Esophagus squamous epithelium (tissue), 5 donors: ENCODE results near the gene OR6V1. TPM values are rescaled to one million over a fixed set of nuclear protein-coding genes. Genes with fewer than 3 reads are reported as not detected.

ENCODE experiments used
- DNase-seq: peaks from one replicate; lab custom pipeline; 2025; lab: John Stamatoyannopoulos, UW
- H3K27ac ChIP-seq, 4 donors: fragments of 200-600 bp; sonication (generic); one replicate each; pipeline ENCODE4 v1.5.1; 2016 to 2019; ENCODE audit warnings: mild to moderate bottlenecking in 1 of 4
- H3K27me3 ChIP-seq, 4 donors: fragments of 200-600 bp; sonication (generic); 1 replicate in 3 of 4; 2 replicates in 1 of 4; pipeline versions ENCODE4 v1.5.1 to v1.6.0; 2017 to 2021; ENCODE audit warnings: antibody characterized with exemption in 1 of 4
- H3K36me3 ChIP-seq, 3 donors: fragments of 200-600 bp; sonication (generic); one replicate each; pipeline ENCODE4 v1.5.1; 2016 to 2019
- H3K4me1 ChIP-seq, 3 donors: fragments of 200-600 bp; sonication (generic); one replicate each; pipeline ENCODE4 v1.5.1; 2017 to 2019
- H3K4me3 ChIP-seq, 4 donors: fragments of 200-600 bp; sonication (generic); 1 replicate in 3 of 4; 2 replicates in 1 of 4; pipeline ENCODE4 v1.5.1; 2016 to 2019; ENCODE audit warnings: mild to moderate bottlenecking in 2 of 4, moderate library complexity in 1 of 4
- H3K9me3 ChIP-seq, 3 donors: fragments of 200-600 bp; sonication (generic); one replicate each; pipeline ENCODE4 v1.5.1; 2016 to 2019
- CTCF ChIP-seq, 6 experiments: fragments of 450-650 bp in 4 of 6; fragments of 200-600 bp in 2 of 6; sonication (generic) in 2 of 6; IDR thresholded peaks; one replicate each; pipeline ENCODE4 v1.5.1; 2016 to 2019; ENCODE audit warnings: antibody characterized with exemption in 6 of 6, mild to moderate bottlenecking in 4 of 6, moderate library complexity in 4 of 6
- POLR2A ChIP-seq, 4 donors: fragments of 450-650 bp; IDR thresholded peaks; one replicate each; pipeline ENCODE4 v1.6.1; 2017; ENCODE audit warnings: antibody characterized with exemption in 4 of 4, mild to moderate bottlenecking in 4 of 4, moderate library complexity in 3 of 4
- WGBS, 2 donors: methylation state at CpG; one replicate each; pipeline ENCODE4 v1.1.5; 2018; 5-methylcytosine and 5-hydroxymethylcytosine counted together
- intact Hi-C: fragments of 100-400 bp; cut with DNase I; formaldehyde crosslinking; loops from one replicate; pipeline ENCODE4 v1.15.0; 2022
- total RNA-seq, 4 donors: library from RNA; depleted of rRNA; stranded (reverse); fragments of >200 nt; gene quantifications; one replicate each; pipeline ENCODE4 v1.1.0, GENCODE V29; 2016
- donor health status: DM: yes; HTN: yes; CAD: no.

Gene OR6V1
- total RNA-seq, 4 donors from 2014 or later, result not detected

GRCh38 chr7:143008007-143008901 is 43.9 kb upstream of the OR6V1 start:
- no peak overlapping the region for H3K4me3 ChIP-seq
- no peaks in the 10 kb centered on the region for H3K36me3 ChIP-seq
- peak; percentile 93 to 98 (median 97) for TF ChIP-seq CTCF (IDR thresholded peaks at IDR 0.05)
- TF ChIP-seq POLR2A (IDR thresholded peaks at IDR 0.05), result no peak
- WGBS, 2 donors, result 46 to 49% methylated on average over 21 of the region's 24 CpGs
- no peaks in the 10 kb centered on the region for H3K9me3 ChIP-seq
- H3K27me3 ChIP-seq, result peaks cover 0 to 14% (median 0%) of the 10 kb centered on the region in 4 donors
- intact Hi-C loops, result loop anchor here (2.0 to 10.0 kb wide), 2 partner anchors 133 to 207 kb away; no protein-coding TSS in a partner anchor
- peak; percentile 18 for DNase-seq
- no peak overlapping the region for H3K27ac ChIP-seq
- H3K4me1 ChIP-seq, result peaks cover 0 to 23% (median 1%) of the 10 kb centered on the region in 3 donors

GRCh38 chr7:143012001-143012400 is 40.1 kb upstream of the OR6V1 start:
- Histone ChIP-seq H3K4me1 (peaks cover 3 to 38% (median 11%) of the 10 kb centered on the region in 3 donors), H3K27ac (no peak overlapping the region), H3K4me3 (no peak overlapping the region), H3K27me3 (peaks cover 0 to 3% (median 0%) of the 10 kb centered on the region in 4 donors), H3K36me3 (no peaks in the 10 kb centered on the region), H3K9me3 (no peaks in the 10 kb centered on the region)
- intact Hi-C loops, result no loop called here
- DNase-seq, result no peak
- 41 to 69% methylated on average over 7 of the region's 7 CpGs for WGBS, 2 donors
- no peak for TF ChIP-seq POLR2A (IDR thresholded peaks at IDR 0.05)
- TF ChIP-seq CTCF (IDR thresholded peaks at IDR 0.05), result no peak

GRCh38 chr7:143012409-143012808 is 39.7 kb upstream of the OR6V1 start:
- Histone ChIP-seq H3K27ac (no peak overlapping the region), H3K27me3 (peaks cover 0 to under 1% (median 0%) of the 10 kb centered on the region in 4 donors), H3K36me3 (no peaks in the 10 kb centered on the region), H3K9me3 (no peaks in the 10 kb centered on the region), H3K4me3 (no peak overlapping the region), H3K4me1 (peaks cover 3 to 38% (median 11%) of the 10 kb centered on the region in 3 donors)
- TF ChIP-seq POLR2A (IDR thresholded peaks at IDR 0.05) (no peak), CTCF (IDR thresholded peaks at IDR 0.05) (no peak)
- no peak for DNase-seq
- intact Hi-C loops, result no loop called here
- 90 to 91% methylated on average over 4 of the region's 4 CpGs for WGBS, 2 donors

GRCh38 chr7:143013473-143013872 is 38.7 kb upstream of the OR6V1 start:
- Histone ChIP-seq H3K27ac (peak overlapping the region in 3 of 4 donors; percentile 1 to 64 (median 40)), H3K9me3 (no peaks in the 10 kb centered on the region), H3K27me3 (no peaks in the 10 kb centered on the region), H3K4me1 (peaks cover 3 to 33% (median 11%) of the 10 kb centered on the region in 3 donors), H3K4me3 (no peak overlapping the region), H3K36me3 (no peaks in the 10 kb centered on the region)
- intact Hi-C loops, result no loop called here
- DNase-seq, result no peak
- TF ChIP-seq POLR2A (IDR thresholded peaks at IDR 0.05), result no peak
- TF ChIP-seq CTCF (IDR thresholded peaks at IDR 0.05), result no peak
- WGBS, 2 donors, result 9 to 23% methylated on average over 1 of the region's 1 CpG

- no peak overlapping the region for H3K4me3 ChIP-seq
- peaks cover 3 to 33% (median 11%) of the 10 kb centered on the region in 3 donors for H3K4me1 ChIP-seq
- TF ChIP-seq POLR2A (IDR thresholded peaks at IDR 0.05), result no peak
- TF ChIP-seq CTCF (IDR thresholded peaks at IDR 0.05), result no peak
- no peaks in the 10 kb centered on the region for H3K36me3 ChIP-seq
- no peaks in the 10 kb centered on the region for H3K9me3 ChIP-seq
- DNase-seq, result no peak
- intact Hi-C loops, result no loop called here
- 10 to 22% methylated on average over 5 of the region's 5 CpGs for WGBS, 2 donors
- H3K27me3 ChIP-seq, result no peaks in the 10 kb centered on the region
- H3K27ac ChIP-seq, result peak overlapping the region in 3 of 4 donors; percentile 1 to 64 (median 40)
These were observed 38.2 kb upstream of the OR6V1 start for GRCh38 chr7:143013893-143014292.
